GM10248 (cell line): ENCODE results near the gene TTC1.

ENCODE experiments used
- CTCF ChIA-PET: fragments of 300-600 bp; sonication (Branson Sonifier 250); formaldehyde crosslinking; extraction: SDS; loops from one replicate; lab custom pipeline; 2021; ENCODE audit warnings: antibody characterized with exemption; lab: Yijun Ruan, JAX
- POLR2A ChIA-PET: fragments of 350-650 bp; sonication (Branson Sonifier 250); formaldehyde crosslinking; extraction: SDS; loops from one replicate; lab custom pipeline; 2020; ENCODE audit warnings: antibody characterized with exemption; lab: Yijun Ruan, JAX
- DNase-seq: peaks from one replicate; pipeline ENCODE4 v3.0.0; 2012; ENCODE audit errors: extremely low spot score
- TF ChIP-seq, protein P1 (sequence below): IDR thresholded peaks from 2 replicates; pipeline ENCODE4 v1.5.1; 2012; ENCODE audit warnings: mild to moderate bottlenecking, low read depth; ENCODE audit errors: extremely low read depth, missing control alignments, control extremely low read depth

The TTC1 gene

GRCh38 chr5:160018945-160019625 lies 10.1 kb downstream of the TTC1 start:
- TF ChIP-seq, protein P1, sequence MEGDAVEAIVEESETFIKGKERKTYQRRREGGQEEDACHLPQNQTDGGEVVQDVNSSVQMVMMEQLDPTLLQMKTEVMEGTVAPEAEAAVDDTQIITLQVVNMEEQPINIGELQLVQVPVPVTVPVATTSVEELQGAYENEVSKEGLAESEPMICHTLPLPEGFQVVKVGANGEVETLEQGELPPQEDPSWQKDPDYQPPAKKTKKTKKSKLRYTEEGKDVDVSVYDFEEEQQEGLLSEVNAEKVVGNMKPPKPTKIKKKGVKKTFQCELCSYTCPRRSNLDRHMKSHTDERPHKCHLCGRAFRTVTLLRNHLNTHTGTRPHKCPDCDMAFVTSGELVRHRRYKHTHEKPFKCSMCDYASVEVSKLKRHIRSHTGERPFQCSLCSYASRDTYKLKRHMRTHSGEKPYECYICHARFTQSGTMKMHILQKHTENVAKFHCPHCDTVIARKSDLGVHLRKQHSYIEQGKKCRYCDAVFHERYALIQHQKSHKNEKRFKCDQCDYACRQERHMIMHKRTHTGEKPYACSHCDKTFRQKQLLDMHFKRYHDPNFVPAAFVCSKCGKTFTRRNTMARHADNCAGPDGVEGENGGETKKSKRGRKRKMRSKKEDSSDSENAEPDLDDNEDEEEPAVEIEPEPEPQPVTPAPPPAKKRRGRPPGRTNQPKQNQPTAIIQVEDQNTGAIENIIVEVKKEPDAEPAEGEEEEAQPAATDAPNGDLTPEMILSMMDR = no peak
- POLR2A ChIA-PET = no interaction called here
- CTCF ChIA-PET = interaction anchor here (0.8 to 3.8 kb wide), 5 partner anchors 10 to 368 kb away, joined by 3 to 54 read pairs (median 3); partner anchors contain the start of gene TTC1

DNA sequence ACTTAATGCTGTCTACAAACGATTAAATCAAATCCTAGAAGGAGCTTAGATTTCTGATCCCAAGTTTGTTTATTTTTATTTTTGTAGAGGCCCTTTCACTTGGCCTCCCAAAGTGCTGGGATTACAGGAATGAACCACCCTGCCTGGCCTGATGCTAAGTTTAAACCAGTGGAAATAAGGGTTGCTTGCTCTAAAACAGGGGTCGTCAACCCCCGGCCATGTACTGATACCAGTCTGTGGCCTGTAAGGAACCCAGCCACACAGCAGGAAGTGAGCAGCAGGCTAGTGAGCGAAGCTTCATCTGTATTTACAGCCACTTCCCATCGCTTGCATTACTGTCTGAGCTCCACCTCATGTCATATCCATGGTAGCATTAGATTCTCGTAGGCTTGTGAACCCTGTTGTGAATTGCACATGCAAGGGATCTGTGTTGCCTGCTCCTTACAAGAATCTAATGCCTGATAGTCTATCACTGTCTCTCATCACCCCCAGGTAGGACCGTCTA lies 11.4 kb downstream of the TTC1 start:
- DNase-seq = no peak
- TF ChIP-seq, protein P1 = no peak
- CTCF ChIA-PET = interaction anchor here (0.9 to 3.8 kb wide), 8 partner anchors 11 to 447 kb away, joined by 3 to 59 read pairs (median 10); partner anchors contain the start of gene TTC1
- POLR2A ChIA-PET = no interaction called here

More at GRCh38 chr5:160018945-160019625, 10.1 kb downstream of the TTC1 start:
- no peak for DNase-seq

DNA sequence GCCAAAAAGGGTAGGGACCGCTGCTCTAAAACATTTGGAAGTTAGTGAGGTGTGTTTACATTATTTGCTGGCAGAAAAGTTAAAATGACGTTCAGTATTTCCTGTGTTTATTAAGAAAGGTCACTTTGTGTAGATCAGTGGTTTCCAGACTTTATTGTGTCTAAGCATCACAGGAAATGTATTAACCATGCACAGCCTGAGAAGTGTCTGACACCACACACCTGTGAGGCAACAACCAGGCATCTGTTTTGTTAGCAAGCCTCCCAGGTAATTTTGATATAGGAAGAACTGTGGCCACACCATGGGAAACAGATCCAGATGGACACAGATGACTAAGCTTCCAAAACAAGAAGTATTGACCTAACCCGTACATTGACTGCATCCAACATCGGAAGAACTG lies 12.0 kb downstream of the TTC1 start:
- ChIA-PET CTCF (interaction anchor here (0.9 to 3.8 kb wide), 30 partner anchors 8 to 771 kb away, joined by 3 to 73 read pairs (median 6); partner anchors contain the start of gene TTC1), POLR2A (no interaction called here)
- TF ChIP-seq, protein P1 = no peak
- DNase-seq = no peak

GRCh38 chr5:160021831-160022446 lies 13.0 kb downstream of the TTC1 start:
- ChIA-PET POLR2A (interaction anchor here (0.6 to 1.0 kb wide), 3 partner anchors 13 to 398 kb away, joined by 3 to 6 read pairs (median 3); partner anchors contain the start of gene TTC1), CTCF (interaction anchor here (0.6 to 3.8 kb wide), 62 partner anchors 8 to 772 kb away, joined by 3 to 73 read pairs (median 4); partner anchors contain the start of genes FAM200C, PTTG1 and TTC1)
- peak; percentile 59 for DNase-seq
- TF ChIP-seq, protein P1 = peak; percentile 69

DNA sequence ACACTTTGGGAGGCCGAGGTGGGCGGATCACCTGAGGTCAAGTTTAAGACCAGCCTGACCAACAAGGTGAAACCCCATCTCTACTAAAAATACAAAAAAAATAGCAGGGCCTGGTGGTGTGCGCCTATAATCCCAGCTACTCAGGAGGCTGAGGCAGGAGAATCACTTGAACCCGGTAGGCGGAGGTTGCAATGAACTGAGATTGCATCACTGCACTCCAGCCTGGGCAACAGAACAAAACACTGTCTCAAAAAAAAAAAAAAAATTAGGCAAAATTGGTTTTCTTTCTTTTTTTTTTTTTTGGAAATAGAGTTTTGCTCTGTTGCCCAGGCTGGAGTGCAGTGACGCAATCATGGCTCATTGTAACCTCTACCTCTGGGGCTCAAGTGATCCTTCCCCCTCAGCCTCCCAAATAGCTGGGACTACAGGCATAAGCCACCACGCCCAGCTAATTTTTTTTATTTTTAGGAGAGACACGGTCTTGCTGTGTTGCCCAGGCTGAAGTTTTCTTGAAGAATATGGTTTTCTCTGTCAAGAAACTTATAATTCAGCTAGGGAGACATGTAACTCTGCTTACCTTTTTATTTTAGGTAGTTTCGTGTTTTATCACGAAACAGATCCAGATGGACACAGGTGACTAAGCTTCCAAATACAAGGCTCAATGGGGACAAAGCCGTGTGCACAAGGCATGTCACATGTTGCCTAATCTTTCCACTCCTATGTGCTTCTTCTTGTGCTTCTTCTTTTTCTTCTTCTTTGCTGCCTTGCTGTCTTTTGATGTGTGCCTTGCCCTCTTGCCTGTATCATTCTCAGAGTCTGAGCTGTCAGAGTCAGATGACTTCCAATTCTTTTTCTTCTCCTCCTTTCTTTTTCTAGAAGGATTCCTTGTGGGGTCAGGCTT lies 14.3 kb downstream of the TTC1 start:
- ChIA-PET POLR2A (no interaction called here), CTCF (interaction anchor here (1.0 to 3.7 kb wide), 9 partner anchors 8 to 414 kb away, joined by 3 to 59 read pairs (median 9); partner anchors contain the start of gene TTC1)
- TF ChIP-seq, protein P1 = no peak
- DNase-seq = no peak
